ENCODE results near the gene BOLA2B. TPM values are rescaled to one million over a fixed set of nuclear protein-coding genes. Genes with fewer than 3 reads are reported as not detected.
A peak's percentile ranks its signal among the peaks of the same experiment; 100 is the strongest.

Gene BOLA2B
- total and polyA plus RNA-seq, 9 of the 15 experiments (the other 6 are each of a cell fraction or from before 2014, with no cell fraction given) = 43.9 to 613 (median 181) TPM

GRCh38 chr16:30186782-30187555 is 6.5 kb downstream of the BOLA2B start (continued):
- TF ChIP-seq UBTF (IDR thresholded peaks at IDR 0.05; ENCODE audit: borderline replicate concordance in 1 of 2, low read depth in 2 of 2, low read length in 2 of 2) = no peak
- peak in 1 of 2 experiments; percentile 74; a peak in 1 of 4 replicates for TF ChIP-seq TEAD1 (CRISPR knock-in tag; IDR thresholded peaks at IDR 0.05)
- peak; percentile 96 for TF ChIP-seq SAFB (IDR thresholded peaks at IDR 0.05; ENCODE audit: borderline replicate concordance, low read depth, low read length)
- no peak for TF ChIP-seq ZNF134 (CRISPR knock-in tag; conservative IDR thresholded peaks at IDR 0.05)
- no peak for TF ChIP-seq RBM39 (optimal IDR thresholded peaks at IDR 0.05; ENCODE audit: low read depth, low read length)
- peak; percentile 68 for TF ChIP-seq SMAD4 (CRISPR knock-in tag; conservative IDR thresholded peaks at IDR 0.05)
- TF ChIP-seq GABPB1 (CRISPR knock-in tag; IDR thresholded peaks at IDR 0.05) = peak; percentile 68; the same call in 1 of the 2 replicates
- 0 out of 2 replicates have a peak, but pooled peaks have one; percentile 33 for TF ChIP-seq ZNF395 (CRISPR knock-in tag; IDR thresholded peaks at IDR 0.05)
- peak; percentile 50 for TF ChIP-seq L3MBTL2 (IDR thresholded peaks at IDR 0.05)
- TF ChIP-seq MXD1 (CRISPR knock-in tag; IDR thresholded peaks at IDR 0.05; ENCODE audit: borderline replicate concordance, poor library complexity, severe bottlenecking) = peak; percentile 30
- TF ChIP-seq MYC (IDR thresholded peaks at IDR 0.05; ENCODE audit: low read depth, low read length) = peak; percentile 57
- TF ChIP-seq MYC (CRISPR knock-in tag; IDR thresholded peaks at IDR 0.05; ENCODE audit: borderline replicate concordance, low read depth) = peak; percentile 15; the same call in 1 of the 2 replicates
- TF ChIP-seq ZNF124 (CRISPR knock-in tag; IDR thresholded peaks at IDR 0.05) = no peak
- no peak for TF ChIP-seq EHMT2 (IDR thresholded peaks at IDR 0.05)
- peak; percentile 67 to 78; a peak in 3 of 4 replicates for TF ChIP-seq KDM1A (IDR thresholded peaks at IDR 0.05)
- peak; percentile 32 for TF ChIP-seq HNRNPLL (IDR thresholded peaks at IDR 0.05; ENCODE audit: low read depth, low read length, poor library complexity, severe bottlenecking)
- TF ChIP-seq ZNF717 (CRISPR knock-in tag; IDR thresholded peaks at IDR 0.05) = no peak
- TF ChIP-seq STAT6 (CRISPR knock-in tag; IDR thresholded peaks at IDR 0.05) = no peak
- TF ChIP-seq CTBP1 (IDR thresholded peaks at IDR 0.05; ENCODE audit: borderline replicate concordance) = peak; percentile 97
- peak; percentile 77; the same call in 1 of the 2 replicates for TF ChIP-seq MTA1 (IDR thresholded peaks at IDR 0.05; ENCODE audit: borderline replicate concordance)
- peak; percentile 56; the same call in 1 of the 2 replicates for TF ChIP-seq POLR2G (IDR thresholded peaks at IDR 0.05; ENCODE audit: low read depth, low read length)
